CD14-positive monocyte (primary cell): ENCODE data around the gene PSTPIP2. TPM values are rescaled to one million over a fixed set of nuclear protein-coding genes. Genes with fewer than 3 reads are reported as not detected.
A peak's percentile ranks its signal among the peaks of the same experiment; 100 is the strongest.

Experiments used
- DNase-seq, 3 donors: peaks; one replicate each; pipeline ENCODE4 v3.0.0-alpha.2; 2011 to 2022
- H2AFZ ChIP-seq: 2 replicates; pipeline ENCODE4 v1.6.0; 2012; ENCODE audit warnings: mild to moderate bottlenecking, low read depth, low read length, inconsistent platforms; ENCODE audit not compliant: insufficient read depth, poor library complexity, severe bottlenecking
- H3K27ac ChIP-seq, 2 donors: 1 replicate in 1 of 2; 2 replicates in 1 of 2; pipeline ENCODE4 v1.5.1; 2012 to 2013; ENCODE audit warnings: low read length in 2 of 2, control low read depth in 1 of 2, inconsistent platforms in 1 of 2, low read depth in 1 of 2, mild to moderate bottlenecking in 1 of 2
- H3K27me3 ChIP-seq, 2 donors: one replicate each; pipeline versions ENCODE4 v1.6.0 to v1.6.1; 2011 to 2013; ENCODE audit warnings: low read length in 2 of 2; ENCODE audit not compliant: control insufficient read depth in 2 of 2, insufficient read depth in 2 of 2
- H3K36me3 ChIP-seq, 2 donors: replicated peaks in 1 of 2; 1 replicate in 1 of 2; 2 replicates in 1 of 2; pipeline versions ENCODE4 v1.5.1 to v1.6.1; 2012 to 2013; ENCODE audit warnings: low read length in 2 of 2, control low read depth in 1 of 2, inconsistent platforms in 1 of 2, mild to moderate bottlenecking in 1 of 2; ENCODE audit not compliant: insufficient read depth in 2 of 2, control insufficient read depth in 1 of 2
- H3K4me1 ChIP-seq, 2 donors: 1 replicate in 1 of 2; 2 replicates in 1 of 2; pipeline versions ENCODE4 v1.5.1 to v1.6.1; 2012 to 2013; ENCODE audit warnings: low read length in 2 of 2, control low read depth in 1 of 2, inconsistent platforms in 1 of 2, mild to moderate bottlenecking in 1 of 2, moderate library complexity in 1 of 2; ENCODE audit not compliant: insufficient read depth in 2 of 2, control insufficient read depth in 1 of 2
- H3K4me2 ChIP-seq: replicated peaks from 2 replicates; pipeline ENCODE3; 2012; ENCODE audit warnings: low read length, moderate library complexity, mild to moderate bottlenecking; ENCODE audit not compliant: poor library complexity, severe bottlenecking; ENCODE audit errors: extremely low read depth
- H3K4me3 ChIP-seq, 3 experiments: fragments of 200-600 bp in 1 of 3; sonication (generic) in 1 of 3; replicated peaks in 1 of 3; 1 replicate in 2 of 3; 2 replicates in 1 of 3; pipeline ENCODE4 v1.5.1; 2011 to 2013; ENCODE audit warnings: low read length in 3 of 3, mild to moderate bottlenecking in 3 of 3, control low read depth in 2 of 3, low read depth in 2 of 3, inconsistent platforms in 1 of 3, moderate library complexity in 1 of 3
- H3K79me2 ChIP-seq: 2 replicates; pipeline ENCODE4 v1.6.0; 2012; ENCODE audit warnings: mild to moderate bottlenecking, control low read depth, inconsistent platforms, low read length, moderate library complexity; ENCODE audit not compliant: insufficient read depth
- H3K9ac ChIP-seq: 2 replicates; pipeline ENCODE4 v1.6.0; 2017; ENCODE audit warnings: low read length, mild to moderate bottlenecking; ENCODE audit not compliant: insufficient read depth, poor library complexity, severe bottlenecking
- H3K9me3 ChIP-seq, 2 donors: replicated peaks in 1 of 2; 1 replicate in 1 of 2; 2 replicates in 1 of 2; pipeline versions ENCODE4 v1.5.1 to v1.6.1; 2012 to 2013; ENCODE audit warnings: low read length in 2 of 2, control low read depth in 1 of 2; ENCODE audit not compliant: control insufficient read depth in 1 of 2, insufficient read depth in 1 of 2
- H4K20me1 ChIP-seq: 2 replicates; pipeline ENCODE4 v1.6.0; 2012; ENCODE audit warnings: mild to moderate bottlenecking, low read length, control low read depth, moderate library complexity; ENCODE audit not compliant: insufficient read depth
- H3K27ac Mint-ChIP-seq, 7 donors: one replicate each; pipeline ENCODE4 v1.8.0; 2020; ENCODE audit warnings: mild to moderate bottlenecking in 7 of 7, mixed read lengths in 7 of 7, moderate library complexity in 6 of 7, inconsistent platforms in 2 of 7
- H3K27me3 Mint-ChIP-seq, 3 donors: one replicate each; pipeline ENCODE4 v1.8.0; 2021 to 2022; ENCODE audit warnings: low read depth in 3 of 3, mild to moderate bottlenecking in 3 of 3, mixed read lengths in 3 of 3, moderate library complexity in 3 of 3, inconsistent platforms in 1 of 3
- H3K36me3 Mint-ChIP-seq, 2 donors: one replicate each; pipeline ENCODE4 v1.8.0; 2020; ENCODE audit warnings: mixed read lengths in 2 of 2, inconsistent platforms in 1 of 2, mild to moderate bottlenecking in 1 of 2
- H3K4me1 Mint-ChIP-seq: one replicate; pipeline ENCODE4 v1.8.0; 2020; ENCODE audit warnings: mild to moderate bottlenecking, mixed read lengths
- H3K4me3 Mint-ChIP-seq, 2 donors: one replicate each; pipeline ENCODE4 v1.8.0; 2020; ENCODE audit warnings: mild to moderate bottlenecking in 2 of 2, mixed read lengths in 2 of 2, moderate library complexity in 1 of 2
- H3K9me3 Mint-ChIP-seq, 7 donors: one replicate each; pipeline ENCODE4 v1.8.0; 2020 to 2022; ENCODE audit warnings: mixed read lengths in 7 of 7, mild to moderate bottlenecking in 6 of 7, moderate library complexity in 6 of 7, inconsistent platforms in 2 of 7
- CTCF ChIP-seq: fragments of 200-600 bp; IDR thresholded peaks from one replicate; pipeline ENCODE4 v1.8.0; 2022; ENCODE audit warnings: antibody characterized with exemption, mild to moderate bottlenecking
- WGBS: methylation state at CpG from one replicate; pipeline ENCODE4 v1.1.5; 2013; ENCODE audit warnings: missing lambda C conversion rate; ENCODE audit not compliant: insufficient coverage; 5-methylcytosine and 5-hydroxymethylcytosine counted together
- intact Hi-C, 2 donors: fragments of 100-400 bp; cut with micrococcal nuclease; formaldehyde crosslinking; loops; one replicate each; pipeline versions ENCODE4 v1.15.0 to v1.15.1; 2023
- polyA plus RNA-seq, 3 donors: library from polyadenylated mRNA; depleted of rRNA in 1 of 3; unstranded in 2 of 3; stranded (reverse) in 1 of 3; fragments of 300-500 nt in 2 of 3; fragments of >200 nt in 1 of 3; fragmentation: Illumina TruSeq in 2 of 3; gene quantifications; 1 replicate in 2 of 3; 2 replicates in 1 of 3; pipeline ENCODE4 v1.2.3, GENCODE V29; 2012 to 2021

PSTPIP2 gene
- polyA plus RNA-seq, 3 donors, result 35.0 to 64.1 (median 42.3) TPM

DNA sequence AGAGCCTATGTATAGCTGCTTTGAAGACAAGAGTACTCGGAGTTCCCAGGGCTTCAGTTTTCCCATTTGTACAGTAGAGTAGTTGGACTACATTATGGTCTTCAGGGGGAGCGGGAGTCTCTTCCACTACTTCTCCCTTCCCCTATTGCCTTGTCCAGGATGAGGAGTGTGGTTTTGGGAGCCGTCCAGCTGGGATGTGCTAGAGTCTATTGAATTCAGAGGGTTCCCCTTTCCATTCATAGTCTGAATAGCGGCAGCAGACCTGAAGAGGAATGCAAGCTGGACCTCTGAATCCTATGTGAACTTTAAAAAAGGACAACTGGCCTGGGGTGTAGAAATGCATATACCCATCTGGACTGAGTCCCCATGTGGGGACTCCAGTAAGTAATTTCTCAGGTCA is 61.4 kb downstream of the PSTPIP2 start:
- no CpG with 5 or more reads among the region's 4 CpGs for WGBS
- Mint-ChIP-seq H3K27me3 (peaks cover 0 to 1% (median 0%) of the 10 kb centered on the region in 3 donors), H3K36me3 (peaks cover 36 to 47% of the 10 kb centered on the region in 2 donors), H3K4me1 (peaks cover 66% of the 10 kb centered on the region), H3K4me3 (no peak overlapping the region), H3K27ac (peak overlapping the region; percentile 95 to 100 (median 96)), H3K9me3 (no peaks in the 10 kb centered on the region)
- H3K27ac ChIP-seq, result peak overlapping the region; percentile 95 to 99
- no peak for TF ChIP-seq CTCF
- peaks cover 59 to 68% of the 10 kb centered on the region in 2 donors for H3K4me1 ChIP-seq
- peak in 2 of 3 donors; percentile 38 to 47 for DNase-seq
- no peaks in the 10 kb centered on the region for H4K20me1 ChIP-seq
- intact Hi-C loops, result no loop called here
- H3K9me3 ChIP-seq, result no peaks in the 10 kb centered on the region
- peak overlapping the region; percentile 31 for H3K4me2 ChIP-seq
- peaks cover 12 to 30% of the 10 kb centered on the region in 2 donors for H3K36me3 ChIP-seq
- no peaks in the 10 kb centered on the region for H3K27me3 ChIP-seq
- H3K4me3 ChIP-seq, result peak overlapping the region in 1 of 3 experiments; percentile 53
- no peaks in the 10 kb centered on the region for H3K79me2 ChIP-seq
- peak overlapping the region; percentile 71 for H3K9ac ChIP-seq
- no peak overlapping the region for H2AFZ ChIP-seq

DNA sequence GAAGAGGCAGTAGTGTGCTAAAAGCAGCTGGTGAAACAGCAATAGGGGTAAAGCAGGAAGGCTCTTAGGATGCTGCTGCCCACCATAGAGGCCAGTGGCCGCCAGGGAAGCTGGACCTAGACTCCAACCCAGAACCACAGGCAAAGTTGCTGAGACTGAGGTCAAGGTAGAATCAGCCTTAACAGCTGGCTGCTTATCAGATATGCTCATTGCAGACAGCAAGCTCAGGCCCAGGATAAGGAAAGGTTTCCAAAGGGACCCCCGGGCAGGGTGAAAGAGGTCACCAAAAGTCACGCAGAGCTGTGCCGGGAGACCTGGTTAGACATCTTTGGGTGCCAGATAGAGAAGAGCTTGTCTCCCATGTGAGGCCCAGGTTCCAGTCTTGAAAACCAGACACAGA is 62.0 kb downstream of the PSTPIP2 start:
- Mint-ChIP-seq H3K4me3 (peak overlapping the region; percentile 17 to 61), H3K27ac (peak overlapping the region; percentile 95 to 100 (median 96)), H3K27me3 (peaks cover 0 to 1% (median 0%) of the 10 kb centered on the region in 3 donors), H3K9me3 (no peaks in the 10 kb centered on the region), H3K4me1 (peaks cover 63% of the 10 kb centered on the region), H3K36me3 (peaks cover 30 to 43% of the 10 kb centered on the region in 2 donors)
- Histone ChIP-seq H3K4me2 (peak overlapping the region; percentile 59), H3K27ac (peak overlapping the region; percentile 95 to 99), H3K4me1 (peaks cover 59 to 68% of the 10 kb centered on the region in 2 donors), H3K9me3 (no peaks in the 10 kb centered on the region), H3K9ac (peak overlapping the region; percentile 71), H3K27me3 (no peaks in the 10 kb centered on the region), H3K79me2 (no peaks in the 10 kb centered on the region), H3K4me3 (peak overlapping the region in 2 of 3 experiments; percentile 12 to 53), H2AFZ (no peak overlapping the region), H3K36me3 (peaks cover 9 to 27% of the 10 kb centered on the region in 2 donors), H4K20me1 (no peaks in the 10 kb centered on the region)
- no peak for TF ChIP-seq CTCF
- DNase-seq, result no peak
- WGBS, result 100% methylated on average over 1 of the region's 4 CpGs
- intact Hi-C loops, result no loop called here
